Measurements from ENCODE around the gene NAB1. TPM values are rescaled to one million over a fixed set of nuclear protein-coding genes. Genes with fewer than 3 reads are reported as not detected.

NAB1 gene
- total and polyA plus RNA-seq, 4 donors: 5.8 to 31.0 (median 18.7) TPM

GRCh38 chr2:190722835-190723234, 74.0 kb downstream of the NAB1 start:
- Histone ChIP-seq H3K4me3 (ENCODE audit: low read depth in 1 of 3, low read length in 3 of 3) (no peak overlapping the region), H3K9ac (ENCODE audit: low read depth in 1 of 2, low read length in 2 of 2) (no peak overlapping the region), H3K36me3 (ENCODE audit: control insufficient read depth in 4 of 4, insufficient read depth in 3 of 4, low read depth in 1 of 4, low read length in 3 of 4) (no peaks in the 10 kb centered on the region), H3K4me1 (ENCODE audit: control insufficient read depth in 4 of 4, insufficient read depth in 4 of 4, low read length in 3 of 4) (no peaks in the 10 kb centered on the region), H3K9me3 (ENCODE audit: control insufficient read depth in 4 of 4, low read length in 3 of 4) (no peaks in the 10 kb centered on the region), H3K27ac (ENCODE audit: low read depth in 1 of 2, low read length in 2 of 2) (no peak overlapping the region), H3K27me3 (ENCODE audit: control insufficient read depth in 4 of 4, insufficient read depth in 4 of 4, low read length in 3 of 4) (no peaks in the 10 kb centered on the region)
- WGBS: 86% methylated on average over 6 of the region's 6 CpGs
- no peak for DNase-seq (ENCODE audit: low spot score)
- no peak for TF ChIP-seq YY1 (IDR thresholded peaks at IDR 0.05)
- TF ChIP-seq, protein P1, sequence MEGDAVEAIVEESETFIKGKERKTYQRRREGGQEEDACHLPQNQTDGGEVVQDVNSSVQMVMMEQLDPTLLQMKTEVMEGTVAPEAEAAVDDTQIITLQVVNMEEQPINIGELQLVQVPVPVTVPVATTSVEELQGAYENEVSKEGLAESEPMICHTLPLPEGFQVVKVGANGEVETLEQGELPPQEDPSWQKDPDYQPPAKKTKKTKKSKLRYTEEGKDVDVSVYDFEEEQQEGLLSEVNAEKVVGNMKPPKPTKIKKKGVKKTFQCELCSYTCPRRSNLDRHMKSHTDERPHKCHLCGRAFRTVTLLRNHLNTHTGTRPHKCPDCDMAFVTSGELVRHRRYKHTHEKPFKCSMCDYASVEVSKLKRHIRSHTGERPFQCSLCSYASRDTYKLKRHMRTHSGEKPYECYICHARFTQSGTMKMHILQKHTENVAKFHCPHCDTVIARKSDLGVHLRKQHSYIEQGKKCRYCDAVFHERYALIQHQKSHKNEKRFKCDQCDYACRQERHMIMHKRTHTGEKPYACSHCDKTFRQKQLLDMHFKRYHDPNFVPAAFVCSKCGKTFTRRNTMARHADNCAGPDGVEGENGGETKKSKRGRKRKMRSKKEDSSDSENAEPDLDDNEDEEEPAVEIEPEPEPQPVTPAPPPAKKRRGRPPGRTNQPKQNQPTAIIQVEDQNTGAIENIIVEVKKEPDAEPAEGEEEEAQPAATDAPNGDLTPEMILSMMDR (IDR thresholded peaks at IDR 0.05; ENCODE audit: low read depth, low read length, missing input control): no peak
- no peak for TF ChIP-seq RAD21 (IDR thresholded peaks at IDR 0.05)
- TF ChIP-seq, protein P2, sequence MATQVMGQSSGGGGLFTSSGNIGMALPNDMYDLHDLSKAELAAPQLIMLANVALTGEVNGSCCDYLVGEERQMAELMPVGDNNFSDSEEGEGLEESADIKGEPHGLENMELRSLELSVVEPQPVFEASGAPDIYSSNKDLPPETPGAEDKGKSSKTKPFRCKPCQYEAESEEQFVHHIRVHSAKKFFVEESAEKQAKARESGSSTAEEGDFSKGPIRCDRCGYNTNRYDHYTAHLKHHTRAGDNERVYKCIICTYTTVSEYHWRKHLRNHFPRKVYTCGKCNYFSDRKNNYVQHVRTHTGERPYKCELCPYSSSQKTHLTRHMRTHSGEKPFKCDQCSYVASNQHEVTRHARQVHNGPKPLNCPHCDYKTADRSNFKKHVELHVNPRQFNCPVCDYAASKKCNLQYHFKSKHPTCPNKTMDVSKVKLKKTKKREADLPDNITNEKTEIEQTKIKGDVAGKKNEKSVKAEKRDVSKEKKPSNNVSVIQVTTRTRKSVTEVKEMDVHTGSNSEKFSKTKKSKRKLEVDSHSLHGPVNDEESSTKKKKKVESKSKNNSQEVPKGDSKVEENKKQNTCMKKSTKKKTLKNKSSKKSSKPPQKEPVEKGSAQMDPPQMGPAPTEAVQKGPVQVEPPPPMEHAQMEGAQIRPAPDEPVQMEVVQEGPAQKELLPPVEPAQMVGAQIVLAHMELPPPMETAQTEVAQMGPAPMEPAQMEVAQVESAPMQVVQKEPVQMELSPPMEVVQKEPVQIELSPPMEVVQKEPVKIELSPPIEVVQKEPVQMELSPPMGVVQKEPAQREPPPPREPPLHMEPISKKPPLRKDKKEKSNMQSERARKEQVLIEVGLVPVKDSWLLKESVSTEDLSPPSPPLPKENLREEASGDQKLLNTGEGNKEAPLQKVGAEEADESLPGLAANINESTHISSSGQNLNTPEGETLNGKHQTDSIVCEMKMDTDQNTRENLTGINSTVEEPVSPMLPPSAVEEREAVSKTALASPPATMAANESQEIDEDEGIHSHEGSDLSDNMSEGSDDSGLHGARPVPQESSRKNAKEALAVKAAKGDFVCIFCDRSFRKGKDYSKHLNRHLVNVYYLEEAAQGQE (IDR thresholded peaks at IDR 0.05): no peak
- no peak for TF ChIP-seq FOXA2 (IDR thresholded peaks at IDR 0.05)
- no peak for TF ChIP-seq MAX (IDR thresholded peaks at IDR 0.05)
- TF ChIP-seq, protein P3, sequence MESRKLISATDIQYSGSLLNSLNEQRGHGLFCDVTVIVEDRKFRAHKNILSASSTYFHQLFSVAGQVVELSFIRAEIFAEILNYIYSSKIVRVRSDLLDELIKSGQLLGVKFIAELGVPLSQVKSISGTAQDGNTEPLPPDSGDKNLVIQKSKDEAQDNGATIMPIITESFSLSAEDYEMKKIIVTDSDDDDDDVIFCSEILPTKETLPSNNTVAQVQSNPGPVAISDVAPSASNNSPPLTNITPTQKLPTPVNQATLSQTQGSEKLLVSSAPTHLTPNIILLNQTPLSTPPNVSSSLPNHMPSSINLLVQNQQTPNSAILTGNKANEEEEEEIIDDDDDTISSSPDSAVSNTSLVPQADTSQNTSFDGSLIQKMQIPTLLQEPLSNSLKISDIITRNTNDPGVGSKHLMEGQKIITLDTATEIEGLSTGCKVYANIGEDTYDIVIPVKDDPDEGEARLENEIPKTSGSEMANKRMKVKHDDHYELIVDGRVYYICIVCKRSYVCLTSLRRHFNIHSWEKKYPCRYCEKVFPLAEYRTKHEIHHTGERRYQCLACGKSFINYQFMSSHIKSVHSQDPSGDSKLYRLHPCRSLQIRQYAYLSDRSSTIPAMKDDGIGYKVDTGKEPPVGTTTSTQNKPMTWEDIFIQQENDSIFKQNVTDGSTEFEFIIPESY (IDR thresholded peaks at IDR 0.05): no peak
- no peak for TF ChIP-seq HNF4A (conservative IDR thresholded peaks at IDR 0.05)
- no peak for TF ChIP-seq HNF4G (IDR thresholded peaks at IDR 0.05)
- TF ChIP-seq NR2F2 (IDR thresholded peaks at IDR 0.05): no peak
- TF ChIP-seq TAF1 (conservative IDR thresholded peaks at IDR 0.05): no peak
- TF ChIP-seq FOXA1 (IDR thresholded peaks at IDR 0.05): no peak
- no peak for TF ChIP-seq GABPA (IDR thresholded peaks at IDR 0.05 in 1 of 2, conservative IDR thresholded peaks at IDR 0.05 in 1 of 2)
- no peak for TF ChIP-seq SP1 (IDR thresholded peaks at IDR 0.05)
- TF ChIP-seq JUND (IDR thresholded peaks at IDR 0.05): no peak
- TF ChIP-seq, protein P4, sequence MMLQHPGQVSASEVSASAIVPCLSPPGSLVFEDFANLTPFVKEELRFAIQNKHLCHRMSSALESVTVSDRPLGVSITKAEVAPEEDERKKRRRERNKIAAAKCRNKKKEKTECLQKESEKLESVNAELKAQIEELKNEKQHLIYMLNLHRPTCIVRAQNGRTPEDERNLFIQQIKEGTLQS (IDR thresholded peaks at IDR 0.05): no peak
- no peak for TF ChIP-seq RXRA (IDR thresholded peaks at IDR 0.05)
- no peak for TF ChIP-seq EGR1 (IDR thresholded peaks at IDR 0.05; ENCODE audit: low read depth in 2 of 2)

Data from liver (tissue), 9 donors.